ENCODE data around the gene TOP2B. TPM values are rescaled to one million over a fixed set of nuclear protein-coding genes. Genes with fewer than 3 reads are reported as not detected.

TOP2B gene
- polyA plus RNA-seq, 2 of the 4 experiments (the other 2 are of a cell fraction): 65.8 to 95.7 TPM

- 0 out of 3 replicates have a peak, but pooled peaks cover 3% of the 10 kb centered on the region for H3K4me1 ChIP-seq
- 32% methylated on average over 3 of the region's 3 CpGs for WGBS (ENCODE audit: missing lambda C conversion rate)
- H3K4me3 ChIP-seq: no peak overlapping the region
- TF ChIP-seq ZNF302 (CRISPR knock-in tag; IDR thresholded peaks at IDR 0.05): no peak
- 0 out of 2 replicates have a peak, but pooled peaks have one; percentile 22 for TF ChIP-seq MAX (IDR thresholded peaks at IDR 0.05)
- TF ChIP-seq NFE2L2 (conservative IDR thresholded peaks at IDR 0.05; ENCODE audit: low read length): no peak
- peak; percentile 85 for TF ChIP-seq CTCF (IDR thresholded peaks at IDR 0.05)
- no peak for TF ChIP-seq CBX8 (IDR thresholded peaks at IDR 0.05)
- peak; percentile 49; the same call in 1 of the 2 replicates for TF ChIP-seq BHLHE40 (IDR thresholded peaks at IDR 0.05; ENCODE audit: low read depth, low read length)
- peak; percentile 87 to 92 for TF ChIP-seq RAD21 (conservative IDR thresholded peaks at IDR 0.05 in 1 of 2, IDR thresholded peaks at IDR 0.05 in 1 of 2)
- TF ChIP-seq REST (IDR thresholded peaks at IDR 0.05): no peak
- TF ChIP-seq CEBPB (IDR thresholded peaks at IDR 0.05): no peak
- TF ChIP-seq SMC3 (IDR thresholded peaks at IDR 0.05): peak; percentile 72
- no peak for TF ChIP-seq PHF8 (IDR thresholded peaks at IDR 0.05; ENCODE audit: borderline replicate concordance, low read depth)
- peak; percentile 48 to 83 for DNase-seq (ENCODE audit: low read depth in 1 of 2, low spot score in 1 of 2)
- peak; percentile 95 for FAIRE-seq
- POLR2A ChIA-PET: interaction anchor here (0.6 to 1.8 kb wide), 2 partner anchors 135 to 874 kb away, joined by 4 to 8 read pairs; partner anchors contain the start of gene NGLY1
- no peaks in the 10 kb centered on the region for H3K9me3 ChIP-seq
- no peak overlapping the region for H3K27ac ChIP-seq
- CTCF ChIA-PET: interaction anchor here (0.6 to 2.5 kb wide), 55 partner anchors 9 to 1542 kb away, joined by 3 to 21 read pairs (median 4); no protein-coding TSS in a partner anchor
- peak; percentile 99 for ATAC-seq
- no peak overlapping the region for H3K4me2 ChIP-seq
Measured at GRCh38 chr3:25648107-25648535, 16.6 kb downstream of the TOP2B start.

GRCh38 chr3:25635038-25635437 lies 29.7 kb downstream of the TOP2B start:
- ChIA-PET CTCF (interaction anchor here (0.6 to 1.3 kb wide), 2 partner anchors 15 to 285 kb away, joined by 3 read pairs; no protein-coding TSS in a partner anchor), POLR2A (no interaction called here)
- DNase-seq (ENCODE audit: low read depth in 1 of 2, low spot score in 1 of 2) (no peak), ATAC-seq (no peak), FAIRE-seq (no peak)
- H3K4me3 ChIP-seq: no peak overlapping the region
- H3K4me1 ChIP-seq: peaks cover 38% of the 10 kb centered on the region
- TF ChIP-seq KDM1A (IDR thresholded peaks at IDR 0.05; ENCODE audit: low read depth) (no peak), FOXS1 (CRISPR knock-in tag; IDR thresholded peaks at IDR 0.05) (no peak), JUNB (IDR thresholded peaks at IDR 0.05) (no peak), ZC3H11A (IDR thresholded peaks at IDR 0.05) (no peak), EP300 (IDR thresholded peaks at IDR 0.05) (no peak), TFCP2L1 (CRISPR knock-in tag; IDR thresholded peaks at IDR 0.05) (no peak), ELK1 (IDR thresholded peaks at IDR 0.05; ENCODE audit: low read depth, low read length) (no peak), CBX2 (IDR thresholded peaks at IDR 0.05; ENCODE audit: borderline replicate concordance, low read depth) (no peak), MAFK (IDR thresholded peaks at IDR 0.05; ENCODE audit: partially characterized antibody) (no peak), GATA3 (IDR thresholded peaks at IDR 0.05; ENCODE audit: borderline replicate concordance) (no peak), CEBPB (IDR thresholded peaks at IDR 0.05) (no peak), E2F6 (IDR thresholded peaks at IDR 0.05; ENCODE audit: borderline replicate concordance, low read depth) (no peak), ZFP36 (IDR thresholded peaks at IDR 0.05; ENCODE audit: borderline replicate concordance, partially characterized antibody) (no peak), FOSL2 (IDR thresholded peaks at IDR 0.05) (no peak), FOSL2 (CRISPR knock-in tag; IDR thresholded peaks at IDR 0.05) (no peak), KDM5A (IDR thresholded peaks at IDR 0.05) (no peak), HOXA7 (CRISPR knock-in tag; IDR thresholded peaks at IDR 0.05) (no peak), NFE2L2 (conservative IDR thresholded peaks at IDR 0.05; ENCODE audit: low read length) (no peak), CBX8 (IDR thresholded peaks at IDR 0.05) (no peak), POLR2AphosphoS2 (conservative IDR thresholded peaks at IDR 0.05; ENCODE audit: low read length) (no peak), RARB (CRISPR knock-in tag; IDR thresholded peaks at IDR 0.05) (no peak)
- no peaks in the 10 kb centered on the region for H3K9me3 ChIP-seq
- 66% methylated on average over 3 of the region's 3 CpGs for WGBS (ENCODE audit: missing lambda C conversion rate)
- H3K4me2 ChIP-seq: no peak overlapping the region
- no peak overlapping the region for H3K27ac ChIP-seq

Measured in A549 (cell line).